ENCODE results near the gene GP1BB.
A peak's percentile ranks its signal among the peaks of the same experiment; 100 is the strongest.

Gene GP1BB

GRCh38 chr22:19766511-19767426 lies 43.4 kb downstream of the GP1BB start:
- DNase-seq (ENCODE audit: low spot score) = no peak

DNA sequence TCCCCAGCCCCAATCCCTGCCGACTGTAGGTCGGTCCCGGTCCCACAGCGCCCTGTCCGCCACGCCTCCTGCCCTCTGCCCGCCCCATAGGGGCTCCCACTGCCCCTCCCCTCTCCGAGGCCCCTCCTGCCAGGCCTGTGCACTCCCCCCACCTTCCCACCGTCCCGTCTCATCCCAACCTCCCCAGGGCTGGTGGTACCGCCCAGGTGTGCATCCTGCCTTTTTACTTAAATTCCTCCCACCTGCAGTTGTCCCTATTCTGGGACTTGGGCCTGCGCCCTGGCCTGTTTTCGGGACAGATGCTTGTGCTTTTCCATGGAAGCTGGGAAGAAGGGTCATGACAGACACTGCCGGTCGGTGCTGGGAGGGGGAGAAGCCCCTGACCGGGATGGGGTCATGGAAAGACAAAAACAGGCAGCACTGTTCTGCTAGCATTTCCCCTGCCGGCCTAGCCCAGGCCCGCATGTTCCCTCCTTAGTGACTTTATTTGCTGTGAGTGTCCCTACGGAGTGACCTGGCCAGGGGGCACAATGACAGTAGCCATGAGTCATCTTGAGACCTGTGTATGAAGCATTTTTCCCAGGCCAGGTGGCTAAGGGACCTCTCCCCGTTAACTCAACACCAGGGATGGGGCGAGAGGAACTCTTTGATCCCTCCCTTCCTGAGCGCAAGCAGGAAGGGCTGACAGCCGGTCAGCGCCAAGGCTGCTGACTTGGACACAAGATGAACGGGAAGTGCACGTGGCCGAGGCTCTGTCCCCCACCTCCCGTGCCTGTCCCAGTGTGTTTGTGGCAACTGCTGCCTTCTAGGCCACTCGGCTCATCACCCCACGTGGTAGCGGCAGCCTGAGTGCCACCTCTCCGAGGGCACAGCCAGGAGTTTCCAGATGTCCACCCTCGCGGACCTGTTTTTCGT lies 44.3 kb downstream of the GP1BB start:
- DNase-seq (ENCODE audit: low spot score) = no peak

GRCh38 chr22:19769393-19769715 lies 46.0 kb downstream of the GP1BB start:
- DNase-seq (ENCODE audit: low spot score) = no peak

DNA sequence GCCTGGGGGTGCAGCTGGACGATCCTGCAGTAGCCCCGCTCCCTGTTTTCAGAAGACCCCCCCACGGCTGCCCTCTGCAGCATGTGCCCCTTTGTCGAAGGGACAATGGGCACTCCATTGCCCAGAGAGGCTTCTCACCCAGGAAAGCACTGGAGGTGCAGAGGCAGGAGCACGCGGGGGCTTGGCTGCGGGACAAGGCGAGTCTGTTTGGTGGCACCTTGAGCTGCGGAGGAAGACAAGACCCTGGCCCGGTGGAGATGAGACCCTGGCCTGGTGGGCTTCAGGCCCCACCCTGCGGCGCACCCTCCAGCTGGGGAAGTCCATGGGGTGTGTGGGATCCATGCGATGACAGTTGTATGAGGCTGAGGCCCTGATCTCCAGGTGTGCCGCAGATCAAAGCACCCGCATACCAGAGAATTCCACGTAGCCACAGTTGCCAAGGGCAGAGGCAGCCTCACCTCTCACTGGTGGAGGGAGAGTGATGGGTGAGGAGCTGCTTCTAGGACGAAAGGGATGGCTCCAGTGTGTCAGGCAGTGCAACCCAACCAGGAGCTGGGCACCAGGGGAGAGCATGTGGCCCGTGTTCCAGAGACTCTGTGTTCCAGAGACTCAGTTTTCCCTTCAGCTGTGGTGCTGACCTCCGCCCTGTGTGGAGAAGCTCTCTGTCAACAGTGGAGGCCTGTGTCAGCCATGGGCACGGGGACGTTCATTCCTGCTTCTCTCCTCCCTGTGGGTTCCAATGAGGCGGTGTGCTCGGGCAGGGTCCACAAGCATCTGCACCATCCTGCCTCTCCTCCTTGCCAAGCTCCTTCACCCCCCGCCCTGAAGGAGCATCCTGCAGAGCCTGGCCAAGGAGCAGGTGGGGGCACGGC lies 47.2 kb downstream of the GP1BB start:
- no peak for DNase-seq (ENCODE audit: low spot score)

GRCh38 chr22:19772422-19772672 lies 49.0 kb downstream of the GP1BB start:
- DNase-seq (ENCODE audit: low spot score) = no peak

DNA sequence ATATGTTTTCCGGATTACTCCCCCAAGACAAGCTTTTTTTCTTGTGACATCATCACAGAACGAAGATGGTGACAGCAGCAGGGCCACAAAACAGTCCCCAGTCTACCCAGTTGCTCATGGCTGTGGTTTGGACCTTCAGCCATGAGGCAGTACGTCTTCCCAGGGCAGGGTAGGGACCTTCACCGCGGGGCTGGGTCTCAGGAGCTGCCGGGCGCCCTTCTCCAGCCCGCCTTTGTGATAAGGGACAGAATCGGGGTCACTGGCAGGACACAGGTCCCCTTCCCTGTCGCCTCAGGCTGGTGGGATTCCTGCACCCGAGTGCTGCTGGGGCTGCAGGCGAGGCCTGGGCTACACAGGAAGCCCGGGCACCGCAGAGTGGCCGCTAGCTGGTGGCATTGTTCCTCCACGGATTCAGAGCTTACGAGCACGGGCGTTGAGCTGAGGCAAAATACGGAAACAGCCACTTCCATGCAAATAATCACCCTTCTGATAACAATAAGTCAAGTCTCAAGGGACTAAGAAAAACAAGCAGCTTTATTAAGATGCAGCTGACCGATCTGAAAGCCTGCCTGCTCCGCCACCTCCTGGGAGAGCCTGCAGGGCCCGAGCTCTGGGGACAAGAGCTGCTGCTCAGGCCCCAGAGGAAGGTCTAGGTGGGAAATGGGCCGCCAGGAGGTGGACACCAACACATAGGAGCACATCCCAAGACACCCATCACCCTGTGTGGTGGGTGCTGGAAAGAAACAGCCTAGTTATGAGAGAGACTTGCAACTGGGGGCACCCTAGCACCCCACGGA lies 49.5 kb downstream of the GP1BB start:
- DNase-seq (ENCODE audit: low spot score) = peak; percentile 52

GRCh38 chr22:19773470-19774040 lies 50.2 kb downstream of the GP1BB start:
- DNase-seq (ENCODE audit: low spot score) = no peak
